HEK293 (cell line): Measurements from ENCODE around the gene NAA80.

Experiments used
- HOXC10 ChIP-seq: sonication (generic); formaldehyde crosslinking; IDR thresholded peaks from 2 replicates; pipeline ENCODE4 v1.8.1; 2023; ENCODE audit warnings: mild to moderate bottlenecking, missing genetic modification reagents
- KLF8 ChIP-seq: fragments of 450-650 bp; formaldehyde crosslinking; IDR thresholded peaks from 2 replicates; pipeline ENCODE4 v1.5.1; 2016; ENCODE audit warnings: missing biosample characterization, missing genetic modification characterization
- MYNN ChIP-seq: fragments of 450-650 bp; formaldehyde crosslinking; IDR thresholded peaks from 2 replicates; pipeline ENCODE4 v1.5.1; 2016; ENCODE audit warnings: missing biosample characterization, missing genetic modification characterization, borderline replicate concordance
- SALL2 ChIP-seq: fragments of 450-650 bp; formaldehyde crosslinking; IDR thresholded peaks from 2 replicates; pipeline ENCODE4 v1.5.0; 2017; ENCODE audit warnings: missing biosample characterization, mild to moderate bottlenecking, missing genetic modification characterization, borderline replicate concordance
- SCRT2 ChIP-seq: fragments of 450-650 bp; formaldehyde crosslinking; IDR thresholded peaks from 2 replicates; pipeline ENCODE4 v1.5.1; 2016; ENCODE audit warnings: missing biosample characterization, missing genetic modification characterization
- SP7 ChIP-seq: fragments of 450-650 bp; formaldehyde crosslinking; IDR thresholded peaks from 2 replicates; pipeline ENCODE4 v1.5.1; 2016; ENCODE audit warnings: missing biosample characterization, missing genetic modification characterization
- TCF7L2 ChIP-seq: IDR thresholded peaks from 2 replicates; pipeline ENCODE4 v1.6.1; 2011; ENCODE audit warnings: low read depth, mild to moderate bottlenecking, inconsistent platforms, low read length, moderate library complexity, borderline replicate concordance
- YY2 ChIP-seq: fragments of 450-650 bp; formaldehyde crosslinking; IDR thresholded peaks from 2 replicates; pipeline ENCODE4 v1.5.1; 2016; ENCODE audit warnings: missing biosample characterization, missing genetic modification characterization
- ZBTB20 ChIP-seq: fragments of 450-650 bp; formaldehyde crosslinking; IDR thresholded peaks from 2 replicates; pipeline ENCODE4 v1.5.1; 2016; ENCODE audit warnings: missing biosample characterization, missing genetic modification characterization
- ZEB2 ChIP-seq: fragments of 450-650 bp; formaldehyde crosslinking; IDR thresholded peaks from 2 replicates; pipeline ENCODE4 v1.5.1; 2016; ENCODE audit warnings: missing biosample characterization, missing genetic modification characterization
- ZFHX2 ChIP-seq: fragments of 450-650 bp; formaldehyde crosslinking; conservative IDR thresholded peaks from 2 replicates; pipeline ENCODE4 v1.5.1; 2016; ENCODE audit warnings: missing biosample characterization, missing genetic modification characterization
- ZFP69B ChIP-seq: fragments of 450-650 bp; formaldehyde crosslinking; IDR thresholded peaks from 2 replicates; pipeline ENCODE4 v1.5.1; 2016; ENCODE audit warnings: missing biosample characterization, missing genetic modification characterization
- ZIC2 ChIP-seq: fragments of 450-650 bp; formaldehyde crosslinking; IDR thresholded peaks from 2 replicates; pipeline ENCODE4 v1.5.1; 2016; ENCODE audit warnings: missing biosample characterization, missing genetic modification characterization
- ZNF10 ChIP-seq: fragments of 450-650 bp; formaldehyde crosslinking; IDR thresholded peaks from 2 replicates; pipeline ENCODE4 v1.5.1; 2017; ENCODE audit warnings: missing biosample characterization, missing genetic modification characterization
- ZNF133 ChIP-seq: fragments of 450-650 bp; formaldehyde crosslinking; IDR thresholded peaks from 2 replicates; pipeline ENCODE4 v1.5.1; 2016; ENCODE audit warnings: missing biosample characterization, missing genetic modification characterization
- ZNF16 ChIP-seq: fragments of 450-650 bp; formaldehyde crosslinking; IDR thresholded peaks from 2 replicates; pipeline ENCODE4 v1.5.1; 2016; ENCODE audit warnings: low read depth, missing biosample characterization, missing genetic modification characterization
- ZNF354C ChIP-seq: fragments of 450-650 bp; formaldehyde crosslinking; IDR thresholded peaks from 2 replicates; pipeline ENCODE4 v1.5.1; 2016; ENCODE audit warnings: missing biosample characterization, missing genetic modification characterization, low read depth, borderline replicate concordance
- ZNF394 ChIP-seq: fragments of 450-650 bp; formaldehyde crosslinking; IDR thresholded peaks from 2 replicates; pipeline ENCODE4 v1.5.1; 2016; ENCODE audit warnings: missing biosample characterization, missing genetic modification characterization, mild to moderate bottlenecking, moderate library complexity, borderline replicate concordance
- ZNF416 ChIP-seq: fragments of 450-650 bp; formaldehyde crosslinking; IDR thresholded peaks from 2 replicates; pipeline ENCODE4 v1.5.1; 2016; ENCODE audit warnings: missing biosample characterization, missing genetic modification characterization
- ZNF521 ChIP-seq: fragments of 450-650 bp; formaldehyde crosslinking; IDR thresholded peaks from 2 replicates; pipeline ENCODE4 v1.5.1; 2017; ENCODE audit warnings: missing biosample characterization, mild to moderate bottlenecking, missing genetic modification characterization
- ZNF549 ChIP-seq: fragments of 450-650 bp; IDR thresholded peaks from 2 replicates; pipeline ENCODE4 v1.5.1; 2018; ENCODE audit warnings: missing biosample characterization, missing genetic modification characterization, mild to moderate bottlenecking, inconsistent platforms, moderate library complexity
- ZNF600 ChIP-seq: fragments of 450-650 bp; formaldehyde crosslinking; IDR thresholded peaks from 2 replicates; pipeline ENCODE4 v1.5.1; 2016; ENCODE audit warnings: missing biosample characterization, missing genetic modification characterization
- ZNF629 ChIP-seq: fragments of 450-650 bp; formaldehyde crosslinking; IDR thresholded peaks from 2 replicates; pipeline ENCODE4 v1.5.1; 2017; ENCODE audit warnings: missing biosample characterization, missing genetic modification characterization
- ZNF76 ChIP-seq: fragments of 450-650 bp; formaldehyde crosslinking; IDR thresholded peaks from 2 replicates; pipeline ENCODE4; 2016; ENCODE audit warnings: low read depth, missing biosample characterization, missing genetic modification characterization, borderline replicate concordance
- TF ChIP-seq, protein P1 (sequence below): fragments of 450-650 bp; formaldehyde crosslinking; IDR thresholded peaks from 2 replicates; pipeline ENCODE4 v1.5.1; 2016; ENCODE audit warnings: missing biosample characterization, missing genetic modification characterization
- TF ChIP-seq, protein P2 (sequence below): fragments of 450-650 bp; formaldehyde crosslinking; IDR thresholded peaks from 2 replicates; pipeline ENCODE4 v1.5.1; 2016; ENCODE audit warnings: missing biosample characterization, missing genetic modification characterization
- TF ChIP-seq, protein P3 (sequence below): fragments of 450-650 bp; formaldehyde crosslinking; IDR thresholded peaks from 2 replicates; pipeline ENCODE4 v1.5.1; 2016; ENCODE audit warnings: missing biosample characterization, missing genetic modification characterization
- TF ChIP-seq, protein P4 (sequence below): fragments of 450-650 bp; formaldehyde crosslinking; IDR thresholded peaks from 2 replicates; pipeline ENCODE4 v1.5.1; 2017; ENCODE audit warnings: missing biosample characterization, missing genetic modification characterization
- TF ChIP-seq, protein P5 (sequence below): fragments of 450-650 bp; formaldehyde crosslinking; IDR thresholded peaks from 2 replicates; pipeline ENCODE4 v1.5.1; 2017; ENCODE audit warnings: missing biosample characterization, missing genetic modification characterization

The NAA80 gene

DNA sequence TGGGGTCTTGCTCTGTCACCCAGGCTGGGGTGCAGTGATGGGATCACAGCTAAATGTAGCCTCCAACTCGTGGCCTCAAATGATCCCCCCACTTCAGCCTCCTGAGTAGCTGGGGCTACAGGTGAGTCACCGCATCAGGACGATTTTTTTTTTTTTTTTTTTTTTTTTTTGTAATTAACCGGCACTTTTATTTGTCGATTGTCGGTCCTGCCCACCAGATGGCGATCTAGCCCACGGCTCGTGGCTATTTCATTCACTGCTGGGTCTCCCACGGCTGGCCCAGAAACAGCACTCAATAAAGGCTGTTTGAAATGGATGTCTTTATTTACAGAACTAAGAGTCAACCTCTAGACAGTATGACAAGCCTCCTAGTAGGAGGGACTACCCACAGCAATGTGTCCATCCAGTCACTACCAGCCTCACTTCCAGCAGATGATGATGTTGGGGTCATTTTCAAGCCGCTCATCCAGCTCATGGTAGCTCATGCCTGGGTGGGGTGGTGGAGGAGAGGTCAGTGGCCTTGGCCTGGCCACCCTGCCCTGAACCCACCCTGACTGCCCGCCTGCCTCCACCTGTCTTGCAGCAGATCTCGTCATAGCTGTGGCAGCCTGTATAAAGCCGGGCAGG is 48.1 kb upstream of the NAA80 start (continued):
- TF ChIP-seq ZNF394: no peak
- TF ChIP-seq ZNF16: no peak
- 0 out of 2 replicates have a peak, but pooled peaks have one; percentile 24 for TF ChIP-seq SP7 (tag by site-specific recombination)
- no peak for TF ChIP-seq ZNF600
- TF ChIP-seq ZFHX2 (tag by site-specific recombination): no peak
- peak; percentile 71 for TF ChIP-seq SCRT2
- TF ChIP-seq ZFP69B (tag by site-specific recombination): no peak
- no peak for TF ChIP-seq HOXC10
- TF ChIP-seq ZNF416 (tag by site-specific recombination): no peak
- no peak for TF ChIP-seq MYNN (tag by site-specific recombination)
- no peak for TF ChIP-seq ZNF10 (tag by site-specific recombination)
- TF ChIP-seq ZNF354C (tag by site-specific recombination): no peak
- TF ChIP-seq, protein P1, sequence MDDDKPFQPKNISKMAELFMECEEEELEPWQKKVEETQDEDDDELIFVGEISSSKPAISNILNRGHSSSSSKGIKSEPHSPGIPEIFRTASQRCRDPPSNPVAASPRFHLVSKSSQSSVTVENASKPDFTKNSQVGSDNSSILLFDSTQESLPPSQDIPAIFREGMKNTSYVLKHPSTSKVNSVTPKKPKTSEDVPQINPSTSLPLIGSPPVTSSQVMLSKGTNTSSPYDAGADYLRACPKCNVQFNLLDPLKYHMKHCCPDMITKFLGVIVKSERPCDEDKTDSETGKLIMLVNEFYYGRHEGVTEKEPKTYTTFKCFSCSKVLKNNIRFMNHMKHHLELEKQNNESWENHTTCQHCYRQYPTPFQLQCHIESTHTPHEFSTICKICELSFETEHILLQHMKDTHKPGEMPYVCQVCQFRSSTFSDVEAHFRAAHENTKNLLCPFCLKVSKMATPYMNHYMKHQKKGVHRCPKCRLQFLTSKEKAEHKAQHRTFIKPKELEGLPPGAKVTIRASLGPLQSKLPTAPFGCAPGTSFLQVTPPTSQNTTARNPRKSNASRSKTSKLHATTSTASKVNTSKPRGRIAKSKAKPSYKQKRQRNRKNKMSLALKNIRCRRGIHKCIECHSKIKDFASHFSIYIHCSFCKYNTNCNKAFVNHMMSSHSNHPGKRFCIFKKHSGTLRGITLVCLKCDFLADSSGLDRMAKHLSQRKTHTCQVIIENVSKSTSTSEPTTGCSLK (tag by site-specific recombination): no peak
- TF ChIP-seq, protein P2, sequence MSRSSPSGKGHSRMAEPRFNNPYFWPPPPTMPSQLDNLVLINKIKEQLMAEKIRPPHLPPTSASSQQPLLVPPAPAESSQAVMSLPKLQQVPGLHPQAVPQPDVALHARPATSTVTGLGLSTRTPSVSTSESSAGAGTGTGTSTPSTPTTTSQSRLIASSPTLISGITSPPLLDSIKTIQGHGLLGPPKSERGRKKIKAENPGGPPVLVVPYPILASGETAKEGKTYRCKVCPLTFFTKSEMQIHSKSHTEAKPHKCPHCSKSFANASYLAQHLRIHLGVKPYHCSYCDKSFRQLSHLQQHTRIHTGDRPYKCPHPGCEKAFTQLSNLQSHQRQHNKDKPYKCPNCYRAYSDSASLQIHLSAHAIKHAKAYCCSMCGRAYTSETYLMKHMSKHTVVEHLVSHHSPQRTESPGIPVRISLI (tag by site-specific recombination): peak; percentile 98
- TF ChIP-seq, protein P3, sequence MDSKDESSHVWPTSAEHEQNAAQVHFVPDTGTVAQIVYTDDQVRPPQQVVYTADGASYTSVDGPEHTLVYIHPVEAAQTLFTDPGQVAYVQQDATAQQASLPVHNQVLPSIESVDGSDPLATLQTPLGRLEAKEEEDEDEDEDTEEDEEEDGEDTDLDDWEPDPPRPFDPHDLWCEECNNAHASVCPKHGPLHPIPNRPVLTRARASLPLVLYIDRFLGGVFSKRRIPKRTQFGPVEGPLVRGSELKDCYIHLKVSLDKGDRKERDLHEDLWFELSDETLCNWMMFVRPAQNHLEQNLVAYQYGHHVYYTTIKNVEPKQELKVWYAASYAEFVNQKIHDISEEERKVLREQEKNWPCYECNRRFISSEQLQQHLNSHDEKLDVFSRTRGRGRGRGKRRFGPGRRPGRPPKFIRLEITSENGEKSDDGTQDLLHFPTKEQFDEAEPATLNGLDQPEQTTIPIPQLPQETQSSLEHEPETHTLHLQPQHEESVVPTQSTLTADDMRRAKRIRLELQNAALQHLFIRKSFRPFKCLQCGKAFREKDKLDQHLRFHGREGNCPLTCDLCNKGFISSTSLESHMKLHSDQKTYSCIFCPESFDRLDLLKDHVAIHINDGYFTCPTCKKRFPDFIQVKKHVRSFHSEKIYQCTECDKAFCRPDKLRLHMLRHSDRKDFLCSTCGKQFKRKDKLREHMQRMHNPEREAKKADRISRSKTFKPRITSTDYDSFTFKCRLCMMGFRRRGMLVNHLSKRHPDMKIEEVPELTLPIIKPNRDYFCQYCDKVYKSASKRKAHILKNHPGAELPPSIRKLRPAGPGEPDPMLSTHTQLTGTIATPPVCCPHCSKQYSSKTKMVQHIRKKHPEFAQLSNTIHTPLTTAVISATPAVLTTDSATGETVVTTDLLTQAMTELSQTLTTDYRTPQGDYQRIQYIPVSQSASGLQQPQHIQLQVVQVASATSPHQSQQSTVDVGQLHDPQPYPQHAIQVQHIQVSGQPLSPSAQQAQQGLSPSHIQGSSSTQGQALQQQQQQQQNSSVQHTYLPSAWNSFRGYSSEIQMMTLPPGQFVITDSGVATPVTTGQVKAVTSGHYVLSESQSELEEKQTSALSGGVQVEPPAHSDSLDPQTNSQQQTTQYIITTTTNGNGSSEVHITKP (tag by site-specific recombination): no peak
- no peak for TF ChIP-seq YY2 (tag by site-specific recombination)
- TF ChIP-seq ZNF629 (tag by site-specific recombination): no peak
- no peak for TF ChIP-seq ZNF133
- TF ChIP-seq ZNF549 (tag by site-specific recombination): no peak
- TF ChIP-seq ZEB2 (tag by site-specific recombination): 0 out of 2 replicates have a peak, but pooled peaks have one; percentile 32
- peak; percentile 64; the same call in 1 of the 2 replicates for TF ChIP-seq KLF8 (tag by site-specific recombination)
- TF ChIP-seq, protein P4, sequence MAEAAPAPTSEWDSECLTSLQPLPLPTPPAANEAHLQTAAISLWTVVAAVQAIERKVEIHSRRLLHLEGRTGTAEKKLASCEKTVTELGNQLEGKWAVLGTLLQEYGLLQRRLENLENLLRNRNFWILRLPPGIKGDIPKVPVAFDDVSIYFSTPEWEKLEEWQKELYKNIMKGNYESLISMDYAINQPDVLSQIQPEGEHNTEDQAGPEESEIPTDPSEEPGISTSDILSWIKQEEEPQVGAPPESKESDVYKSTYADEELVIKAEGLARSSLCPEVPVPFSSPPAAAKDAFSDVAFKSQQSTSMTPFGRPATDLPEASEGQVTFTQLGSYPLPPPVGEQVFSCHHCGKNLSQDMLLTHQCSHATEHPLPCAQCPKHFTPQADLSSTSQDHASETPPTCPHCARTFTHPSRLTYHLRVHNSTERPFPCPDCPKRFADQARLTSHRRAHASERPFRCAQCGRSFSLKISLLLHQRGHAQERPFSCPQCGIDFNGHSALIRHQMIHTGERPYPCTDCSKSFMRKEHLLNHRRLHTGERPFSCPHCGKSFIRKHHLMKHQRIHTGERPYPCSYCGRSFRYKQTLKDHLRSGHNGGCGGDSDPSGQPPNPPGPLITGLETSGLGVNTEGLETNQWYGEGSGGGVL (tag by site-specific recombination): 0 out of 2 replicates have a peak, but pooled peaks have one; percentile 19
- 0 out of 2 replicates have a peak, but pooled peaks have one; percentile 16 for TF ChIP-seq ZBTB20 (tag by site-specific recombination)
- TF ChIP-seq ZIC2 (tag by site-specific recombination): no peak
- no peak for TF ChIP-seq SALL2
- TF ChIP-seq ZNF76 (tag by site-specific recombination): no peak
- TF ChIP-seq TCF7L2: no peak
- no peak for TF ChIP-seq ZNF521
- TF ChIP-seq, protein P5, sequence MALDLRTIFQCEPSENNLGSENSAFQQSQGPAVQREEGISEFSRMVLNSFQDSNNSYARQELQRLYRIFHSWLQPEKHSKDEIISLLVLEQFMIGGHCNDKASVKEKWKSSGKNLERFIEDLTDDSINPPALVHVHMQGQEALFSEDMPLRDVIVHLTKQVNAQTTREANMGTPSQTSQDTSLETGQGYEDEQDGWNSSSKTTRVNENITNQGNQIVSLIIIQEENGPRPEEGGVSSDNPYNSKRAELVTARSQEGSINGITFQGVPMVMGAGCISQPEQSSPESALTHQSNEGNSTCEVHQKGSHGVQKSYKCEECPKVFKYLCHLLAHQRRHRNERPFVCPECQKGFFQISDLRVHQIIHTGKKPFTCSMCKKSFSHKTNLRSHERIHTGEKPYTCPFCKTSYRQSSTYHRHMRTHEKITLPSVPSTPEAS (tag by site-specific recombination): no peak
